GM18499 (cell line): Measurements from ENCODE around the gene LMAN1L.

Experiments used
- ATAC-seq: cut with Tn5 transposase; IDR thresholded peaks from one replicate; pipeline ENCODE4 v1.9.1; 2021; ENCODE audit warnings: moderate number of reproducible peaks; ENCODE audit not compliant: insufficient read depth, unreplicated experiment

LMAN1L gene

GRCh38 chr15:74873756-74874424 is 61.3 kb downstream of the LMAN1L start:
- ATAC-seq: no peak
